Breast epithelium (tissue), 4 donors: ENCODE measurements around the gene PLEKHM3. TPM values are rescaled to one million over a fixed set of nuclear protein-coding genes. Genes with fewer than 3 reads are reported as not detected.

Experiments used
- DNase-seq, 2 donors: peaks; one replicate each; pipeline ENCODE4 v3.0.0-alpha.2; 2019; ENCODE audit warnings: low spot score in 2 of 2
- H3K27ac ChIP-seq, 2 donors: fragments of 200-600 bp; sonication (generic) in 1 of 2; one replicate each; pipeline ENCODE4 v1.5.1; 2016 to 2019; ENCODE audit warnings: mild to moderate bottlenecking in 1 of 2
- H3K27me3 ChIP-seq, 2 donors: fragments of 200-600 bp; sonication (generic) in 1 of 2; one replicate each; pipeline versions ENCODE4 v1.5.1 to v1.6.0; 2017 to 2019; ENCODE audit warnings: control low read depth in 1 of 2, mild to moderate bottlenecking in 1 of 2
- H3K36me3 ChIP-seq: fragments of 200-600 bp; one replicate; pipeline ENCODE4 v1.5.1; 2019
- H3K4me1 ChIP-seq, 2 donors: fragments of 200-600 bp; sonication (generic); one replicate each; pipeline ENCODE4 v1.5.1; 2016 to 2019; ENCODE audit warnings: control low read depth in 1 of 2
- H3K4me3 ChIP-seq, 3 donors: fragments of 200-600 bp; sonication (generic); 1 replicate in 2 of 3; 2 replicates in 1 of 3; pipeline ENCODE4 v1.5.1; 2016 to 2019; ENCODE audit warnings: mild to moderate bottlenecking in 3 of 3, moderate library complexity in 2 of 3
- H3K9me3 ChIP-seq, 2 donors: fragments of 200-600 bp; sonication (generic) in 1 of 2; one replicate each; pipeline ENCODE4 v1.5.1; 2016 to 2019; ENCODE audit warnings: control low read depth in 1 of 2
- POLR2A ChIP-seq: fragments of 450-650 bp; IDR thresholded peaks from one replicate; pipeline ENCODE4 v1.6.1; 2016; ENCODE audit warnings: antibody characterized with exemption, mild to moderate bottlenecking, moderate library complexity
- POLR2AphosphoS5 ChIP-seq, 3 donors: sonication (generic); formaldehyde crosslinking; IDR thresholded peaks; one replicate each; pipeline ENCODE4 v1.6.1; 2017; ENCODE audit warnings: antibody characterized with exemption in 3 of 3
- intact Hi-C: fragments of 100-400 bp; cut with DNase I; formaldehyde crosslinking; loops from one replicate; pipeline ENCODE4 v1.15.1; 2023; ENCODE audit warnings: low total_unique reads
- total RNA-seq, 3 donors: library from RNA; depleted of rRNA; stranded (reverse); fragments of >200 nt; gene quantifications; one replicate each; pipeline ENCODE4 v1.1.0, GENCODE V29; 2016
- TF ChIP-seq, protein P1 (sequence below), 3 donors: fragments of 450-650 bp; IDR thresholded peaks; one replicate each; pipeline ENCODE4 v1.5.1; 2016 to 2017; ENCODE audit warnings: antibody characterized with exemption in 3 of 3, mild to moderate bottlenecking in 3 of 3, moderate library complexity in 3 of 3

The PLEKHM3 gene
- total RNA-seq, 3 donors from 2014 or later = 24.3 to 35.0 (median 29.0) TPM

DNA sequence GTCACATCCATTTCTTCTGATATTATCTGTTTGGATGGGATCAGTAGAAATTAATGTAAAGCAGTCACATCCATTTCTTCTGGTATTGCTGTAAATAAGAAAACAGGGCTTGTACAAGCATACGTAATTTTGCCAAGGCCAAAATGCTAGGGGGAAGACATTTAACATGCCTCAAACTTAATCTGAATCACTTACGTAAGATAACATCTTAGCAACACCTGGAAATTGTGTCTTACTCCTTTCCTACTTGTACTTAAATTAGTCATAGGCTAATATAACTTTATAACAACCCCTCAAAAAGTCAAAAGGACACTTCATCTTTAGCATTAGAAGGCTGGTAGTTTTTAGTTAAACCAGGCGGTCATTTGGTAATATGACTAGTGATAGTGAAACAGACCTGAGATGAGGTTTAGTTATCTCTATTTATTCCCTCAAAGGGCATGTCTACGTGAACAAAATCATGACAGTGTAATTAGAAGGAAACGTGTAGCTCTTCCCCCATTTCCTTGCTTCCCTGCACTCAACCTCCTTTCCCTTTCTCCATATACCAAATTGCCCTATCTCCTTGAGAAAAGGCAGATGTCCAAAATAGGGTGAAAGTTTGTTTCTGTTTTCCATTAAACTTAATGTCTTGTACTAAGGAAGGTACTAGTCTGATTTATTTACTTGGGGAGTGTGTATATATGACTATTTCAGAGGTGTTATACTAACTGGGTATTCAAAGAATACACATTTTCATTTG lies 156.3 kb downstream of the PLEKHM3 start:
- TF ChIP-seq POLR2AphosphoS5 (IDR thresholded peaks at IDR 0.05) = no peak
- TF ChIP-seq, protein P1, sequence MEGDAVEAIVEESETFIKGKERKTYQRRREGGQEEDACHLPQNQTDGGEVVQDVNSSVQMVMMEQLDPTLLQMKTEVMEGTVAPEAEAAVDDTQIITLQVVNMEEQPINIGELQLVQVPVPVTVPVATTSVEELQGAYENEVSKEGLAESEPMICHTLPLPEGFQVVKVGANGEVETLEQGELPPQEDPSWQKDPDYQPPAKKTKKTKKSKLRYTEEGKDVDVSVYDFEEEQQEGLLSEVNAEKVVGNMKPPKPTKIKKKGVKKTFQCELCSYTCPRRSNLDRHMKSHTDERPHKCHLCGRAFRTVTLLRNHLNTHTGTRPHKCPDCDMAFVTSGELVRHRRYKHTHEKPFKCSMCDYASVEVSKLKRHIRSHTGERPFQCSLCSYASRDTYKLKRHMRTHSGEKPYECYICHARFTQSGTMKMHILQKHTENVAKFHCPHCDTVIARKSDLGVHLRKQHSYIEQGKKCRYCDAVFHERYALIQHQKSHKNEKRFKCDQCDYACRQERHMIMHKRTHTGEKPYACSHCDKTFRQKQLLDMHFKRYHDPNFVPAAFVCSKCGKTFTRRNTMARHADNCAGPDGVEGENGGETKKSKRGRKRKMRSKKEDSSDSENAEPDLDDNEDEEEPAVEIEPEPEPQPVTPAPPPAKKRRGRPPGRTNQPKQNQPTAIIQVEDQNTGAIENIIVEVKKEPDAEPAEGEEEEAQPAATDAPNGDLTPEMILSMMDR (IDR thresholded peaks at IDR 0.05) = no peak
- TF ChIP-seq POLR2A = no peak
- Histone ChIP-seq H3K4me1 (no peaks in the 10 kb centered on the region), H3K36me3 (no peaks in the 10 kb centered on the region), H3K27me3 (no peaks in the 10 kb centered on the region), H3K27ac (no peak overlapping the region), H3K9me3 (no peaks in the 10 kb centered on the region), H3K4me3 (no peak overlapping the region)
- intact Hi-C loops = no loop called here
- no peak for DNase-seq

DNA sequence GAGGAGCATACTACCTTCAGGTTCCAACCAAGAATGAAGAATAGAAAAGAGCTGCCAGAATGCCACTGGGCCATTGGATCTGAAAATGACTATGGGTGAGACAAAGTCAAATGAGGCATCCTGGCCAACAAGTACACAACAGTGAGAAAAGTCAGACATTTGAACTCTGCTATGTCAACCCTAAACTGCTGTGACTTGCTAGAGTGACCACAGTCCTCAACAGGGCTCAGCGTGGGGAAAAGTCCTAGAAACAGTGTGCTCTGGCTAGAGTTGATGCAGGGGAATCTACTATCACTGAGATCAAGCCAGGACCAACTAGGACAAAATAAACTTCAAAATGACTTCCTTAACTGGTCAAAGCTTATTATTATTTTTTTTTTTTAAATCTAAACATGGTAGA lies 157.4 kb downstream of the PLEKHM3 start:
- TF ChIP-seq, protein P1 (IDR thresholded peaks at IDR 0.05) = no peak
- TF ChIP-seq POLR2AphosphoS5 (IDR thresholded peaks at IDR 0.05) (no peak), POLR2A (no peak)
- no peak overlapping the region for H3K27ac ChIP-seq
- H3K4me3 ChIP-seq = no peak overlapping the region
- DNase-seq = no peak
- no peaks in the 10 kb centered on the region for H3K9me3 ChIP-seq
- H3K4me1 ChIP-seq = no peaks in the 10 kb centered on the region
- intact Hi-C loops = no loop called here
- H3K36me3 ChIP-seq = no peaks in the 10 kb centered on the region
- no peaks in the 10 kb centered on the region for H3K27me3 ChIP-seq

DNA sequence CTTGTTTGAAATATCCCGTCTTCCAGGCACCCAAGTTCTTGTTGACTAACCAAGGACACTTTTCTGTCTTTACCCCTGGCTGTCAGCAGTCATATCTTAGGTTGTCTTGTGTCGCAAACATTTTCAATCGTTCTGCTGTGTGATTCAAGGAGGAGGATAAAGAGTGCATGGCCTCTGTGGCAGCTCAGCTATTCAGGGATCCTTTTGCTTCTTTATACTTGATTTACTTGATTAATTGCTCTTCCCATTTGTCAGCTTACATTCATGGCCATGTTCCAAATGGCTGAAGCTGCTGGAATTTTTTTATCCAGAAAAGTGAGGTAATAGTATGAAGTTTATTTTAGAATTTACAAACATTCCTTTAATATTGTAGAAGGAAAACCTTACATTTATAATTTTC lies 158.3 kb downstream of the PLEKHM3 start:
- intact Hi-C loops = no loop called here
- Histone ChIP-seq H3K36me3 (no peaks in the 10 kb centered on the region), H3K4me3 (no peak overlapping the region), H3K27ac (no peak overlapping the region), H3K9me3 (no peaks in the 10 kb centered on the region), H3K27me3 (no peaks in the 10 kb centered on the region), H3K4me1 (no peaks in the 10 kb centered on the region)
- no peak for TF ChIP-seq POLR2AphosphoS5 (IDR thresholded peaks at IDR 0.05)
- TF ChIP-seq POLR2A = no peak
- TF ChIP-seq, protein P1 (IDR thresholded peaks at IDR 0.05) = no peak
- no peak for DNase-seq

DNA sequence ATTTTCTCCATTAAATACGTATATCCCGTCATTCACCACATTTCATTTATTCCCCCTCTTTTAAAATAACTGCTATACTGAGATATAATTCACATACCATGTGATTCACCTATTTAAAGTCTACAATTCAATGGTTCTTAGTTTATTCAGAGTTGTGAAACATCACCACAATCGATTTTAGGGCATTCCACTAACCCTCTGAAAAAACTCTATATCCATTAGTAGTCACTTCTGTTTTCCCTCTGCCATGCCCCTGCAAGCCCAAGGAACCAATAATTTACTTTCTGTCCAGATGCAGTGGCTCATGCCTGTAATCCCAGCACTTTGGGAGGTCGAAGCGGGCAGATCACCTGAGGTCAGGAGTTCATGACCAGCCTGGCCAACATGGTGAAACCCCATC lies 160.1 kb downstream of the PLEKHM3 start:
- H3K27ac ChIP-seq = no peak overlapping the region
- H3K27me3 ChIP-seq = no peaks in the 10 kb centered on the region
- no peak overlapping the region for H3K4me3 ChIP-seq
- intact Hi-C loops = no loop called here
- H3K36me3 ChIP-seq = no peaks in the 10 kb centered on the region
- H3K9me3 ChIP-seq = no peaks in the 10 kb centered on the region
- H3K4me1 ChIP-seq = no peaks in the 10 kb centered on the region
- TF ChIP-seq POLR2AphosphoS5 (IDR thresholded peaks at IDR 0.05) = no peak
- TF ChIP-seq, protein P1 (IDR thresholded peaks at IDR 0.05) = no peak
- TF ChIP-seq POLR2A = no peak
- no peak for DNase-seq

DNA sequence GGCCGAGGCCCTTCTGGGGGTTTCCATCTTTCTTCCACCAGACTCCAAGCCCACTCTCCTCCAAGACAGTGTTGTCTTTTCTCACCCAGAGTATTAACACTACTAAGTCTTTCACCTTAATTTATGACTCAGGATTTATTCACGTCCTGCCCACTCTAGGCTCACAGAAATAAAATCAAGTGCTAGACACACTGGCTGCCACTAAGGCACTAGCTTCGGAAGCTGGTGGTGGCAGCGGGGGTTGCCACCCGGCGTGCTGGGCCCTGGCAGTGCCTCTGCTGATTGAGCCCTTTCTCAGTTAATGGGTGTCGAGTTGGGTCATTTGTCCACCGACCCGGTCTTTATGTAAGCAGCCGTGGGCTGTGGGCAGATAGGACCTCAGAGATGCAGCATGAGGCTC lies 162.0 kb downstream of the PLEKHM3 start:
- H3K4me1 ChIP-seq = no peaks in the 10 kb centered on the region
- no peaks in the 10 kb centered on the region for H3K27me3 ChIP-seq
- intact Hi-C loops = no loop called here
- TF ChIP-seq, protein P1 (IDR thresholded peaks at IDR 0.05) = no peak
- TF ChIP-seq POLR2AphosphoS5 (IDR thresholded peaks at IDR 0.05) (no peak), POLR2A (no peak)
- no peak overlapping the region for H3K27ac ChIP-seq
- no peaks in the 10 kb centered on the region for H3K9me3 ChIP-seq
- no peak for DNase-seq
- no peak overlapping the region for H3K4me3 ChIP-seq
- no peaks in the 10 kb centered on the region for H3K36me3 ChIP-seq
